ENCODE data around the gene CPNE7.

The CPNE7 gene

GRCh38 chr16:89581045-89581695 lies 5.6 kb downstream of the CPNE7 start:
- TF ChIP-seq CTCF (IDR thresholded peaks at IDR 0.05; ENCODE audit: control insufficient read depth, extremely low read depth, insufficient read depth) = no peak

GRCh38 chr16:89581861-89582563 lies 6.5 kb downstream of the CPNE7 start:
- TF ChIP-seq CTCF (IDR thresholded peaks at IDR 0.05; ENCODE audit: control insufficient read depth, extremely low read depth, insufficient read depth) = no peak
- DNase-seq (ENCODE audit: low read depth) = peak; percentile 98
- no peak overlapping the region for H3K4me3 ChIP-seq (ENCODE audit: low read depth, low read length)

More at GRCh38 chr16:89581045-89581695, 5.6 kb downstream of the CPNE7 start:
- H3K4me3 ChIP-seq (ENCODE audit: low read depth, low read length) = no peak overlapping the region
- no peak for DNase-seq (ENCODE audit: low read depth)

- no peak for TF ChIP-seq CTCF (IDR thresholded peaks at IDR 0.05; ENCODE audit: control insufficient read depth, extremely low read depth, insufficient read depth)
- DNase-seq (ENCODE audit: low read depth) = no peak
- no peak overlapping the region for H3K4me3 ChIP-seq (ENCODE audit: low read depth, low read length)
Observed at GRCh38 chr16:89582614-89583196, 7.1 kb downstream of the CPNE7 start.

- no peak for DNase-seq (ENCODE audit: low read depth)
- no peak for TF ChIP-seq CTCF (IDR thresholded peaks at IDR 0.05; ENCODE audit: control insufficient read depth, extremely low read depth, insufficient read depth)
- no peak overlapping the region for H3K4me3 ChIP-seq (ENCODE audit: low read depth, low read length)
Observed at GRCh38 chr16:89583197-89583894, 7.8 kb downstream of the CPNE7 start.

GRCh38 chr16:89583895-89584644 lies 8.5 kb downstream of the CPNE7 start:
- DNase-seq (ENCODE audit: low read depth) = no peak
- H3K4me3 ChIP-seq (ENCODE audit: low read depth, low read length) = no peak overlapping the region
- no peak for TF ChIP-seq CTCF (IDR thresholded peaks at IDR 0.05; ENCODE audit: control insufficient read depth, extremely low read depth, insufficient read depth)

- DNase-seq (ENCODE audit: low read depth) = no peak
- H3K4me3 ChIP-seq (ENCODE audit: low read depth, low read length) = no peak overlapping the region
- TF ChIP-seq CTCF (IDR thresholded peaks at IDR 0.05; ENCODE audit: control insufficient read depth, extremely low read depth, insufficient read depth) = no peak
Observed at GRCh38 chr16:89584768-89585549, 9.4 kb downstream of the CPNE7 start.

Measured in LNCaP clone FGC (cell line).